ENCODE measurements around the gene MBNL2. TPM values are rescaled to one million over a fixed set of nuclear protein-coding genes. Genes with fewer than 3 reads are reported as not detected.

The MBNL2 gene
- total and polyA plus RNA-seq, 2 of the 13 experiments (the other 11 are each of a cell fraction or from before 2014, with no cell fraction given) = 30.8 to 59.0 TPM

- TF ChIP-seq SAP130 (CRISPR knock-in tag; IDR thresholded peaks at IDR 0.05; ENCODE audit: low read depth) = peak; percentile 60
- TF ChIP-seq ZNF670 (CRISPR knock-in tag; IDR thresholded peaks at IDR 0.05; ENCODE audit: borderline replicate concordance) = no peak
- no peak for TF ChIP-seq ZNF142 (CRISPR knock-in tag; IDR thresholded peaks at IDR 0.05)
- TF ChIP-seq HNF1A (IDR thresholded peaks at IDR 0.05; ENCODE audit: low read depth) = 0 out of 2 replicates have a peak, but pooled peaks have one; percentile 17
- no peak for TF ChIP-seq HNF1A (CRISPR knock-in tag; IDR thresholded peaks at IDR 0.05; ENCODE audit: borderline replicate concordance)
- no peak for TF ChIP-seq ZNF790 (CRISPR knock-in tag; IDR thresholded peaks at IDR 0.05; ENCODE audit: borderline replicate concordance)
- TF ChIP-seq ONECUT2 (CRISPR knock-in tag; IDR thresholded peaks at IDR 0.05) = peak; percentile 87
- peak; percentile 78 for TF ChIP-seq FOXA3 (CRISPR knock-in tag; IDR thresholded peaks at IDR 0.05)
- TF ChIP-seq SALL1 (CRISPR knock-in tag; IDR thresholded peaks at IDR 0.05) = peak; percentile 77
- TF ChIP-seq ZNF737 (CRISPR knock-in tag; IDR thresholded peaks at IDR 0.05; ENCODE audit: borderline replicate concordance) = no peak
- peak; percentile 16; the same call in 1 of the 2 replicates for TF ChIP-seq ARID4A (CRISPR knock-in tag; IDR thresholded peaks at IDR 0.05; ENCODE audit: borderline replicate concordance)
- TF ChIP-seq ETS1 (CRISPR knock-in tag; IDR thresholded peaks at IDR 0.05) = no peak
- TF ChIP-seq RXRB (CRISPR knock-in tag; IDR thresholded peaks at IDR 0.05; ENCODE audit: borderline replicate concordance) = 0 out of 2 replicates have a peak, but pooled peaks have one; percentile 18
Measured at GRCh38 chr13:97307882-97308624, 85.9 kb downstream of the MBNL2 start (continued).
